Cardiac muscle cell (in vitro differentiated cells and primary cell): Measurements from ENCODE around the gene GLP2R. TPM values are rescaled to one million over a fixed set of nuclear protein-coding genes. Genes with fewer than 3 reads are reported as not detected.

Experiments
- DNase-seq, 2 donors: peaks; one replicate each; pipeline versions ENCODE4 v3.0.0 to v3.0.0-alpha.2; 2010 to 2017; ENCODE audit warnings: low read depth in 1 of 2, low spot score in 1 of 2
- H3K27ac ChIP-seq: fragments of 200-600 bp; sonication (generic); 2 replicates; pipeline ENCODE4 v1.5.1; 2016
- H3K27me3 ChIP-seq: fragments of 200-600 bp; sonication (generic); 2 replicates; pipeline ENCODE4 v1.6.0; 2016; ENCODE audit warnings: control low read depth
- H3K36me3 ChIP-seq: fragments of 200-600 bp; sonication (generic); 2 replicates; pipeline ENCODE4 v1.5.1; 2016; ENCODE audit warnings: control low read depth
- H3K4me1 ChIP-seq: fragments of 200-600 bp; sonication (generic); 2 replicates; pipeline ENCODE4 v1.8.1; 2017; ENCODE audit warnings: low read depth, mild to moderate bottlenecking, mixed run types
- H3K4me3 ChIP-seq: fragments of 200-600 bp; sonication (generic); 2 replicates; pipeline ENCODE4 v1.5.1; 2016; ENCODE audit warnings: mild to moderate bottlenecking
- H3K9me3 ChIP-seq: fragments of 200-600 bp; sonication (generic); 2 replicates; pipeline ENCODE4 v1.5.1; 2017; ENCODE audit warnings: low read depth, mild to moderate bottlenecking, control low read depth
- polyA plus RNA-seq: library from polyadenylated mRNA; unstranded; fragments of >200 nt; fragmentation: Nextera tagmentation; extraction: Ambion mirVana; gene quantifications from 2 replicates; pipeline ENCODE4 v1.2.1, GENCODE V29; 2016
- total RNA-seq: library from RNA; depleted of rRNA; stranded (reverse); fragments of >200 nt; gene quantifications from 2 replicates; pipeline ENCODE4 v1.2.3, GENCODE V29; 2016
- TF ChIP-seq, protein P1 (sequence below): IDR thresholded peaks from 2 replicates; pipeline ENCODE4 v1.5.1; 2012; ENCODE audit warnings: low read depth, mild to moderate bottlenecking, low read length

Gene GLP2R
- total and polyA plus RNA-seq, 2 experiments from 2014 or later = 0.06 TPM; not detected in 1

DNA sequence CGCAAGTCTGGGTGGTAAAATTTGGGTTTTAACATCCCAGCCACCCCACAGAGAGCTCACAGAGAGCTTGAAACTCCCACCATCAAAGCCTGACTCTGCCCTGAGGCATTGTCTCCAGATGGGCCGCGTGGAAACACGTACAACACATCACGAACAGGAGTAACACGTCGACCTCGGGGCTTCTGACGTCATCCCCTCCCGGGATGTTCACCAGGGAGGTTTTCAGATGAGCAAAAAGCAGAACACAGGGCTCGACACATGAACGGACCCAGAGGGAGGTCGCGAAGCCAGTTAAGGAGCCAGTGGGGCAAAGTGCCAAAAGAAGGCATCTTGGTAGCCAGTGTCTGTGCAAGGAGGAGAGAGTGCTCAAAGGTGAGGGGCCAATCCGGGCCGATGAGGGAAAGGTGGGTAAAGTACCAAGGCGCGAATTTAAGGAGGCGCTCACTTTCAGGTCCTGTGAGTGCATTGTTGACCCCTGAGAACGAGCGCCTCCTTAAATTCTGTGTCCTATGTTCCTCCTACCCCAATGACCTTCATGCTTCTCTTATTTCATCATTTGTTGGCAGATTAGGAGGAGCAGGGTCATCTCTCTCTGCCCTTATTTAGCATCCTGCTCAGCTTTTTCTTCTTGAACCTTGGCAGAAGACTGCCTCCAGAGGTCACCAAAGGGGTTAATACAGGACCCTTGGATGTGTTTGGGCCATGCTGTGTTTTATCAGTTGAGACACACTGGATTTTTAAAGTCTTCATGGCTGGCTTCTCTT is 73.7 kb downstream of the GLP2R start:
- TF ChIP-seq, protein P1, sequence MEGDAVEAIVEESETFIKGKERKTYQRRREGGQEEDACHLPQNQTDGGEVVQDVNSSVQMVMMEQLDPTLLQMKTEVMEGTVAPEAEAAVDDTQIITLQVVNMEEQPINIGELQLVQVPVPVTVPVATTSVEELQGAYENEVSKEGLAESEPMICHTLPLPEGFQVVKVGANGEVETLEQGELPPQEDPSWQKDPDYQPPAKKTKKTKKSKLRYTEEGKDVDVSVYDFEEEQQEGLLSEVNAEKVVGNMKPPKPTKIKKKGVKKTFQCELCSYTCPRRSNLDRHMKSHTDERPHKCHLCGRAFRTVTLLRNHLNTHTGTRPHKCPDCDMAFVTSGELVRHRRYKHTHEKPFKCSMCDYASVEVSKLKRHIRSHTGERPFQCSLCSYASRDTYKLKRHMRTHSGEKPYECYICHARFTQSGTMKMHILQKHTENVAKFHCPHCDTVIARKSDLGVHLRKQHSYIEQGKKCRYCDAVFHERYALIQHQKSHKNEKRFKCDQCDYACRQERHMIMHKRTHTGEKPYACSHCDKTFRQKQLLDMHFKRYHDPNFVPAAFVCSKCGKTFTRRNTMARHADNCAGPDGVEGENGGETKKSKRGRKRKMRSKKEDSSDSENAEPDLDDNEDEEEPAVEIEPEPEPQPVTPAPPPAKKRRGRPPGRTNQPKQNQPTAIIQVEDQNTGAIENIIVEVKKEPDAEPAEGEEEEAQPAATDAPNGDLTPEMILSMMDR = no peak
- H3K36me3 ChIP-seq = no peaks in the 10 kb centered on the region
- H3K9me3 ChIP-seq = no peaks in the 10 kb centered on the region
- H3K4me1 ChIP-seq = no peaks in the 10 kb centered on the region
- no peak overlapping the region for H3K4me3 ChIP-seq
- H3K27me3 ChIP-seq = no peaks in the 10 kb centered on the region
- no peak for DNase-seq
- H3K27ac ChIP-seq = no peak overlapping the region

DNA sequence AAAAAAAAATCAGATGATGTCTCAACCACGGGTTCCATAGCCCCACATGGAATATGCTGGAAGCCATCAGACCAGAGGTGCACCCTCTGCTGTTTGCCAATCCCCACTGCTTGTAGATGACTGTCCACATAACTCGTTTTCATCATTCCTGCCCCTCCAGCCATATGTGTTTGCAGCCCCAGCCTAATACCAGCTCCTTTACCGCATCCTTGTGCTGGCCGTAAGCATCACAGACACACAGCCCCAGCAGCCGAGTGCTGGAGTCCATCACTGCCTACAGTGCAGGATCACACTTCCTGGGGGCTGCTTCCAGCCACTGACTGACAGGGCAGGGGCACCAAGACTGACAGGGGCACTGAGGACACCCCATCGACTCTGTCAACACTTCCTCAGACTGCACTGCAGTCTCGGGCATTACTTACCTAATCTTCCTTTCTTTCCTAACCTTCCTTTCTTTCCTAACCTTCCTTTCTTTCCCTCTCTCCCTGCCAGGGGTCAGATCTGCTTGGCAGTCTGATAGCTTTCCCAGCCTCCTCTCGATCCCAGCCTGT is 74.4 kb downstream of the GLP2R start:
- DNase-seq = peak; percentile 33
- no peak overlapping the region for H3K27ac ChIP-seq

DNA sequence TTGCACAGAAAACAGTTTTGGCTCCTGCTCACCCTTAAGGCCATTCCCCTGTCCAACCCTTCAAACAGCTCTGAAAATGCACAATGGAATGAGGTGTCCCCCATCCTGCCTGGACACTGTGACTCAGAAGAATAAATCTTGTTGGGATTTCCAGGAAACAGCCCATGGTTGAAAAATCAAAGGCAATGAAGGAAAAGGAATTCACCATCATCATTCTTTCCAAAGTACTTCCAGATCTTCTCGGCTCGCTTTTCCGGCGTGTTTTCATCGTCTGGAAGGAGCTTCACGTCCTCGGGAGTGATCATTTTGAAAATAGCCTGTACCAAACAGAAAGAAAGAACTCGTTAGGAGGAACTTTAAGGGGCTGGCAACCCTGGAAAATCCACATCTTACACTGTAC is 75.1 kb downstream of the GLP2R start:
- DNase-seq = peak in 1 of 2 donors; percentile 59
- Histone ChIP-seq H3K4me3 (no peak overlapping the region), H3K27me3 (no peaks in the 10 kb centered on the region), H3K27ac (no peak overlapping the region), H3K9me3 (no peaks in the 10 kb centered on the region), H3K36me3 (no peaks in the 10 kb centered on the region), H3K4me1 (no peaks in the 10 kb centered on the region)
- TF ChIP-seq, protein P1 = no peak

More for the DNA sequence above, 74.4 kb downstream of the GLP2R start:
- no peak overlapping the region for H3K4me3 ChIP-seq
- no peaks in the 10 kb centered on the region for H3K36me3 ChIP-seq
- TF ChIP-seq, protein P1 = peak; percentile 16
- no peaks in the 10 kb centered on the region for H3K4me1 ChIP-seq
- no peaks in the 10 kb centered on the region for H3K27me3 ChIP-seq
- no peaks in the 10 kb centered on the region for H3K9me3 ChIP-seq

DNA sequence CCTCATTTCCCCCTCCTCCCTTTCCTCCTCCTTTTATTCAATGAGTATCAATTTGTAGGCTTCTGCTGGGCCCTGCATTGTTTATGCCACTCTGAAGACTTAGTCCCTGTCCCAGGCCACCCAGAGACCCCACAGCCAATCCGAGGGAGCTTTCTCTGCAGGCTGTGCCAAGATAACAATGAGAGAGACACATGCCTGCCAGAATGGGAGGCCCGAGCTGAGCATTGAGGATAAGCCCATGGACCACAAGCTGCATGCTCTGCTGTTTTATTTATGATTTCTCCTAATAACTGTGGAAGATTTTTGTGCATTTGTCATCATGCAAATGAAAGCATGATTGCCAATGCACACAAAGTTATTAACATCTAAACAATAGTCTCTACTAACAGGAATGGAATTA is 76.4 kb downstream of the GLP2R start:
- TF ChIP-seq, protein P1 = no peak
- Histone ChIP-seq H3K4me1 (no peaks in the 10 kb centered on the region), H3K4me3 (no peak overlapping the region), H3K27ac (no peak overlapping the region), H3K27me3 (no peaks in the 10 kb centered on the region), H3K9me3 (no peaks in the 10 kb centered on the region), H3K36me3 (no peaks in the 10 kb centered on the region)
- no peak for DNase-seq

DNA sequence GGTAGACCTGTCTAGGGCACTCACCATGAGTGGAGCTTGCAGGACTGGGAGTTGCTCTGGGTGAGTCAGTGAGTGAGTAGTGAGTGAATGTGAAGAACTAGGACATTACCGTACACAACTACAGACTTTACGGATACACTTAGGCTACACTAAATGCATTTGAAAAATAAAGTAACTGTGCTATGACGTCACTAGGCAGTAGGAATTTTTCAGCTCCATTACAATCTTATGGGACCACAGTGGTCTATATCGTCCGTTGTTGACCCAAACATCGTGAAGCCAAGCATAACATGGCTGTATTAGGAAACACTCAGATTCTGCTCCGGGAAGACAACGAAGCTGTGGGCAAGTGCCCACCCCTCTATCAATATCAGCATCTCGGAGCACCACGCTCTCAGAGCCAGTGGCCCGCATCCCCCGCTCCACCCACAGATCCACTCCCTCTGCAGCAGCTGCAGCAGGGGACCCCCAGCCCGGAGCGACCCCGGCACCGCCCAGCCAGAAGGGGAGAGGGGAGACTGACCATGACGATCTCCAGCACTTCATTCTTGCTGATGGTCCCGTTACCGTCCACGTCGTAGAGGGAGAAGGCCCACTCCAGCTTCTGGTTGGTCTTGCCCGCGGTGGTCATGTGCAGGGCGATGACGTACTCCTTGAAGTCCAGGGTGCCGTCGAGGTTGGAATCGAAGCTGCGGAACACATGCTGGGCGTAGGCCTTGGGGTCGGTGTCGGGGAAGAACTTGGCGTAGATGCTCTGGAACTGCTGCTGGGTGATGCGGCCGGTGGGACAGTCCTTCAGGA is 78.8 kb downstream of the GLP2R start:
- Histone ChIP-seq H3K36me3 (no peaks in the 10 kb centered on the region), H3K4me1 (no peaks in the 10 kb centered on the region), H3K27ac (no peak overlapping the region), H3K9me3 (no peaks in the 10 kb centered on the region), H3K4me3 (no peak overlapping the region), H3K27me3 (no peaks in the 10 kb centered on the region)
- no peak for DNase-seq
- TF ChIP-seq, protein P1 = no peak
